Endodermal cell (in vitro differentiated cells): ENCODE data around the gene MRM2. TPM values are rescaled to one million over a fixed set of nuclear protein-coding genes. Genes with fewer than 3 reads are reported as not detected.

Source experiments
- DNase-seq: peaks from one replicate; pipeline ENCODE4 v3.0.0-alpha.2; 2017
- H3K27ac ChIP-seq: 2 replicates; pipeline ENCODE4 v1.5.1; 2013; ENCODE audit warnings: mild to moderate bottlenecking, low read depth, low read length, moderate library complexity
- H3K27me3 ChIP-seq: 2 replicates; pipeline ENCODE4 v1.6.1; 2013; ENCODE audit warnings: mild to moderate bottlenecking, low read length, moderate library complexity; ENCODE audit not compliant: insufficient read depth, control insufficient read depth, poor library complexity, severe bottlenecking
- H3K36me3 ChIP-seq: 2 replicates; pipeline ENCODE4 v1.7.0; 2013; ENCODE audit warnings: mild to moderate bottlenecking, low read length, moderate library complexity; ENCODE audit not compliant: control insufficient read depth, insufficient read depth
- H3K4me1 ChIP-seq: one replicate; pipeline ENCODE4 v1.7.0; 2013; ENCODE audit warnings: low read length; ENCODE audit not compliant: control insufficient read depth, insufficient read depth
- H3K4me3 ChIP-seq: 2 replicates; pipeline ENCODE4 v1.5.1; 2013; ENCODE audit warnings: mild to moderate bottlenecking, low read length, moderate library complexity
- H3K9ac ChIP-seq: 2 replicates; pipeline ENCODE4 v1.6.1; 2013; ENCODE audit warnings: mild to moderate bottlenecking, low read length, moderate library complexity; ENCODE audit not compliant: poor library complexity, severe bottlenecking; ENCODE audit errors: extremely low read depth
- H3K9me3 ChIP-seq: 2 replicates; pipeline ENCODE4 v1.6.1; 2013; ENCODE audit warnings: mild to moderate bottlenecking, low read length, moderate library complexity; ENCODE audit not compliant: control insufficient read depth
- H3K27ac Mint-ChIP-seq: 2 replicates; pipeline ENCODE4 v1.8.0; 2020; ENCODE audit warnings: mixed read lengths
- H3K27me3 Mint-ChIP-seq: 2 replicates; pipeline ENCODE4 v1.8.0; 2021; ENCODE audit warnings: mild to moderate bottlenecking, mixed read lengths; ENCODE audit not compliant: insufficient read depth
- H3K36me3 Mint-ChIP-seq: 2 replicates; pipeline ENCODE4 v1.8.0; 2020; ENCODE audit warnings: low read depth, mixed read lengths
- H3K4me1 Mint-ChIP-seq: 2 replicates; pipeline ENCODE4 v1.8.0; 2020; ENCODE audit warnings: mixed read lengths
- H3K4me3 Mint-ChIP-seq: 2 replicates; pipeline ENCODE4 v1.8.0; 2020; ENCODE audit warnings: mild to moderate bottlenecking, moderate library complexity, mixed read lengths
- H3K9me3 Mint-ChIP-seq: 2 replicates; pipeline ENCODE4 v1.8.0; 2020; ENCODE audit warnings: mild to moderate bottlenecking, mixed read lengths
- CTCF ChIP-seq: fragments of 200-600 bp; sonication (generic); conservative IDR thresholded peaks from 2 replicates; pipeline ENCODE4 v1.5.0; 2021; ENCODE audit warnings: antibody characterized with exemption, mild to moderate bottlenecking
- WGBS, 2 experiments: methylation state at CpG; one replicate each; pipeline versions ENCODE4 v1.1.5 to v1.1.7; 2013; ENCODE audit warnings: missing lambda C conversion rate in 2 of 2, mixed read lengths in 1 of 2; ENCODE audit not compliant: insufficient coverage in 1 of 2, insufficient read length in 1 of 2; 5-methylcytosine and 5-hydroxymethylcytosine counted together
- total RNA-seq, 2 donors: library from RNA; stranded (reverse); fragmentation: NEBNext Ultra II Directional in 1 of 2; extraction: Animal tissue kit (Norgen Biotek cat#: 25700) in 1 of 2; gene quantifications; 2 replicates in 1 of 2; 3 replicates in 1 of 2; pipeline ENCODE4 v1.2.1, GENCODE V29; 2021

The MRM2 gene
- total RNA-seq, 2 donors from 2014 or later, result 38.9 TPM

DNA sequence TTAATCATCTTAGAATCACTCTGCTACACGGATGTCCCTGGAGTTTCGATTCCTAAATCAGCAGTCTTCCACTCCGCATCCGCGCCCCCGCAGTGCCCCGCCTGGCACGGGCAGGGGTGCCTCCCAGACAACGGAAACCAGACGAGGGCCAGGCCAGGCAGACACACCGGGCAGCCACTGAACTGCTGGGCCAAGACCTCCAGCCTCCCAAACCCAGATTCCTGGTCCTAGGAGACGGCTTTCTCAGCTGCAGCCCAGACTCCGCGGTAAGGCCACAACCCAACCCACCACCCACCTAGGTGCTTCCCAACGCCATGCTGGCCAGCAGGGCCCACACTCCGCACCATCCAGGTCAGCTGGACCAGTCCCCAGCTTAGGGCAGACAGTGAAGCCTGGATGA lies 42.5 kb downstream of the MRM2 start:
- Mint-ChIP-seq H3K36me3 (peaks cover 47% of the 10 kb centered on the region), H3K4me1 (peaks cover 23% of the 10 kb centered on the region), H3K9me3 (peaks cover 5% of the 10 kb centered on the region), H3K27me3 (no peaks in the 10 kb centered on the region), H3K4me3 (no peak overlapping the region), H3K27ac (no peak overlapping the region)
- H3K27me3 ChIP-seq, result no peaks in the 10 kb centered on the region
- 89 to 91% methylated on average over 9 to 16 of the region's 16 CpGs for WGBS, 2 experiments
- H3K9ac ChIP-seq, result no peak overlapping the region
- peaks cover 37% of the 10 kb centered on the region for H3K36me3 ChIP-seq
- no peak overlapping the region for H3K4me3 ChIP-seq
- H3K27ac ChIP-seq, result no peak overlapping the region
- peaks cover 11% of the 10 kb centered on the region for H3K4me1 ChIP-seq
- TF ChIP-seq CTCF, result no peak
- peaks cover 5% of the 10 kb centered on the region for H3K9me3 ChIP-seq
- DNase-seq, result peak; percentile 35

DNA sequence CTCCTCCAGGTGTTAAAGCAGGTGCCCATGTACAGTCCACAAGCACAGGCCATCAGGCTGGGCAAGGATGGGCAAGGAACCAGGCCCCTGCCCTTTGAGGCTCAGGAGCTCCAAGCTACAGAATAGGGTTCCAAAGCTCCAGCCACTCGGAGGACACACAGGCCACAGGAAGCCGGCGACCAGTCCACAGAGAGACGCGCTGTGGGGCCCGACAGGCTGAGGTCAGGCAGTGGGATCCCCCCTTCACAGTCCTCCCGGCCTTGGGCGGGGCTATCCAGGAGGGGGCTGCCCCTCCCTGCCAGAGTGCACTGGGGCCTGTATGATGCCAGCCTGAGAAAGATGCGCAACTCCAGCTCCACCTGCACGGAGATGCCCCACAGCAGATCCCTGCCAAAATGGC lies 43.2 kb downstream of the MRM2 start:
- peaks cover 37% of the 10 kb centered on the region for H3K36me3 ChIP-seq
- H3K9me3 ChIP-seq, result peaks cover 5% of the 10 kb centered on the region
- Mint-ChIP-seq H3K27me3 (no peaks in the 10 kb centered on the region), H3K4me1 (peaks cover 24% of the 10 kb centered on the region), H3K9me3 (peaks cover 5% of the 10 kb centered on the region), H3K4me3 (no peak overlapping the region), H3K36me3 (peaks cover 47% of the 10 kb centered on the region), H3K27ac (no peak overlapping the region)
- no peak overlapping the region for H3K4me3 ChIP-seq
- H3K27me3 ChIP-seq, result no peaks in the 10 kb centered on the region
- 92 to 96% methylated on average over 10 of the region's 10 CpGs for WGBS, 2 experiments
- no peak overlapping the region for H3K27ac ChIP-seq
- DNase-seq, result no peak
- H3K4me1 ChIP-seq, result peaks cover 11% of the 10 kb centered on the region
- no peak for TF ChIP-seq CTCF
- no peak overlapping the region for H3K9ac ChIP-seq

DNA sequence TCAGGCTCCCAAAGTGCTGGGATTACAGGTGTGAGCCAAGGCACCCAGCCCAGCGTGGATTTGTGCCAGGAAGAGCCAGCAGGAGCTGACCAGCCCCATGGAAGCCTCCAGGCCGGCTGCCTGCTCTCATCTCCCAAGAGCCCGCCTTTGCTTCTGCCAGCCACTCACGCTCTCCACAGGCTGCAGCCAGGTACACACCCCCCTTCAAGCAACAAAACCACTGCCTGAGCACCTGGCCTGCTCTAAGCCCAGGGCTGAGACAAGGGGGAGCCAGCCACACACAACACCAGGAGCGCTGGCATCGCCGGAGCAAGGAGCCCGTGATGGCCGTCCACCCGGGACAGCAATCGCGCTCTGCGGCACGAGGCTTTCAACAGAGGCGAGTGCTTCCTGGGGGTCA lies 43.8 kb downstream of the MRM2 start:
- no peak overlapping the region for H3K4me3 Mint-ChIP-seq
- peak overlapping the region; percentile 30 for H3K27ac Mint-ChIP-seq
- H3K27me3 ChIP-seq, result no peaks in the 10 kb centered on the region
- no peak overlapping the region for H3K4me3 ChIP-seq
- no peak for TF ChIP-seq CTCF
- peaks cover 11% of the 10 kb centered on the region for H3K4me1 ChIP-seq
- H3K36me3 Mint-ChIP-seq, result peaks cover 52% of the 10 kb centered on the region
- 92 to 94% methylated on average over 13 to 15 of the region's 15 CpGs for WGBS, 2 experiments
- H3K27me3 Mint-ChIP-seq, result no peaks in the 10 kb centered on the region
- H3K9me3 ChIP-seq, result peaks cover 5% of the 10 kb centered on the region
- no peak overlapping the region for H3K27ac ChIP-seq
- no peak overlapping the region for H3K9ac ChIP-seq
- DNase-seq, result peak; percentile 67
- H3K36me3 ChIP-seq, result peaks cover 37% of the 10 kb centered on the region
- peaks cover 26% of the 10 kb centered on the region for H3K4me1 Mint-ChIP-seq
- peaks cover 5% of the 10 kb centered on the region for H3K9me3 Mint-ChIP-seq
